VCaP (cell line): Measurements from ENCODE around the gene RAD51D.
A peak's percentile ranks its signal among the peaks of the same experiment; 100 is the strongest.

Experiments
- H3K27ac ChIP-seq: fragments of 450-650 bp; 2 replicates; pipeline ENCODE4 v1.5.1; 2017
- TF ChIP-seq, protein P1 (sequence below): fragments of 450-650 bp; conservative IDR thresholded peaks from 2 replicates; pipeline ENCODE4 v1.5.1; 2017; ENCODE audit warnings: mild to moderate bottlenecking, moderate library complexity

Gene RAD51D

DNA sequence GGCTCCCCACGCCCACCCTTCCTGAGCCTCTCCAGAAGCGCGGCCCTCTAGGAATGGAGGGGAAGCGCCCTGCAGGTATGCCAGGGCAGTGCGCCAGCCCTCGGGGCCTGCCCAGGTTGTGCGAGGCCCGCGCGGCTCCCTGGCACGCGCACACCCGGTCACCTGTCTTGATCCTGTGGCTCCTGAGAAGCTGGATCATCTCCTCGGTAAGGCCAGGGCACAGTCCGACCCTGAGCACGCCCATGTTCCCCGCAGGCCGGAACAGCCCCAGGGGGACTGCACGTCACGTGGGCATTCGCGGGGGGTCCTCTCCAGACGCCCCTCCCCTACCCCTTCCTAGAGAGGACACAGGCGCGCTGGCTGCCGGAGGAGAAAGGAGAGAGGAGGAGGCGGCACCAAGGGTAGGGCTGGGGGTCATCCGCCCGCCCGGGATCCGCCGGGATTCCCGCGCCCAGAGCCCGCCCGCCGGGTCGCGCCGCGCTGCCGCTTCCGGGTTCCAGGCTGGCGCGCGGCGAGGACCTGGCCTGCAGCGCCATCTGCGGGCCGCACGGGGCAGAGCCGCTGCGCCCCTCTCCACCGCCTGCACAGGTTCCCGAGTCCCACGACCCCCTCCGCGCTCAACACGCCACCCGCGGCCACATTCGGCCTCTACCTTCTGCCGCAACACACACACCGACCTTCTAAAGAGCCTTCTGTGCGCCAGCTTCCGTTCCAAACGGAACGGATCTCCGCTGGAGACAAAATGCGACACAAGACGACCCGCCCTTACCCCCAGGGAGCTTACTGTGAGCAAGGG is at the start of gene RAD51D:
Gene RAD51D, minus strand, starts transcription at position 491 of the 796 bp plus-strand sequence. Its CDS starts 247 bp downstream, at position 244.
- H3K27ac ChIP-seq: peak within 1 kb of the TSS; percentile 89
- TF ChIP-seq, protein P1, sequence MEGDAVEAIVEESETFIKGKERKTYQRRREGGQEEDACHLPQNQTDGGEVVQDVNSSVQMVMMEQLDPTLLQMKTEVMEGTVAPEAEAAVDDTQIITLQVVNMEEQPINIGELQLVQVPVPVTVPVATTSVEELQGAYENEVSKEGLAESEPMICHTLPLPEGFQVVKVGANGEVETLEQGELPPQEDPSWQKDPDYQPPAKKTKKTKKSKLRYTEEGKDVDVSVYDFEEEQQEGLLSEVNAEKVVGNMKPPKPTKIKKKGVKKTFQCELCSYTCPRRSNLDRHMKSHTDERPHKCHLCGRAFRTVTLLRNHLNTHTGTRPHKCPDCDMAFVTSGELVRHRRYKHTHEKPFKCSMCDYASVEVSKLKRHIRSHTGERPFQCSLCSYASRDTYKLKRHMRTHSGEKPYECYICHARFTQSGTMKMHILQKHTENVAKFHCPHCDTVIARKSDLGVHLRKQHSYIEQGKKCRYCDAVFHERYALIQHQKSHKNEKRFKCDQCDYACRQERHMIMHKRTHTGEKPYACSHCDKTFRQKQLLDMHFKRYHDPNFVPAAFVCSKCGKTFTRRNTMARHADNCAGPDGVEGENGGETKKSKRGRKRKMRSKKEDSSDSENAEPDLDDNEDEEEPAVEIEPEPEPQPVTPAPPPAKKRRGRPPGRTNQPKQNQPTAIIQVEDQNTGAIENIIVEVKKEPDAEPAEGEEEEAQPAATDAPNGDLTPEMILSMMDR: peak; percentile 100

- H3K27ac ChIP-seq: no peak overlapping the region
- TF ChIP-seq, protein P1: no peak
Measured at GRCh38 chr17:35167666-35168065, 48.0 kb upstream of the RAD51D start.

GRCh38 chr17:35167046-35167445 is 47.4 kb upstream of the RAD51D start:
- no peak overlapping the region for H3K27ac ChIP-seq
- TF ChIP-seq, protein P1: no peak

DNA sequence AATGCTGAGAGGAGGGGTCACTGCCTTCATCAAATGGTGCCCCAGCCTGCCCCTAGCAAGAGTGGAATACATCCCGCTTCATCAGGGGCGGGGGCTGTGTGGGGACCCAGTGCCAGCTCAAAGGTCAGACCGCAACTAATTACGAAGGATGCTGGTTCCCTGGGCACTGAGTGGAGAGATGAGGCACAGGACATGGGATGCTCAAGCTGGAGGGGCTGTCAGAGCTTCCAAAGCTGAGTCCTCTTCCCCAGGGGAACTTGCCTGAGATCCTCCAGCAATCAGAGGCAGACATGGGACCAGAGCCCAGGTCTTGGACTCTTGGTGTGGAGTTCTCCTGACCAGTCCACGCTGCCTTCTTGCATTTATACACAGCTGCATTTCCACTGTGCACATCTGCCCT is 46.9 kb upstream of the RAD51D start:
- H3K27ac ChIP-seq: no peak overlapping the region
- TF ChIP-seq, protein P1: no peak

GRCh38 chr17:35164716-35165115 is 45.1 kb upstream of the RAD51D start:
- TF ChIP-seq, protein P1: no peak
- H3K27ac ChIP-seq: no peak overlapping the region

GRCh38 chr17:35163886-35164285 is 44.2 kb upstream of the RAD51D start:
- TF ChIP-seq, protein P1: no peak
- H3K27ac ChIP-seq: no peak overlapping the region

GRCh38 chr17:35162755-35163154 is 43.1 kb upstream of the RAD51D start:
- TF ChIP-seq, protein P1: no peak
- no peak overlapping the region for H3K27ac ChIP-seq
